A549 treated with Mapracorat at 1 μM for 4 hours (cell line): ENCODE results near the gene CITED2. TPM values are rescaled to one million over a fixed set of nuclear protein-coding genes. Genes with fewer than 3 reads are reported as not detected.

Experiments used
- total RNA-seq: library from RNA; stranded (reverse); fragments of 200-300 nt; extraction: Qiagen RNA extraction; gene quantifications from 5 replicates; pipeline ENCODE4 v1.2.3, GENCODE V29; 2022

The CITED2 gene, protein sequence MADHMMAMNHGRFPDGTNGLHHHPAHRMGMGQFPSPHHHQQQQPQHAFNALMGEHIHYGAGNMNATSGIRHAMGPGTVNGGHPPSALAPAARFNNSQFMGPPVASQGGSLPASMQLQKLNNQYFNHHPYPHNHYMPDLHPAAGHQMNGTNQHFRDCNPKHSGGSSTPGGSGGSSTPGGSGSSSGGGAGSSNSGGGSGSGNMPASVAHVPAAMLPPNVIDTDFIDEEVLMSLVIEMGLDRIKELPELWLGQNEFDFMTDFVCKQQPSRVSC
- 21.5 to 34.3 TPM (median 33.0 TPM) in 5 replicates for total RNA-seq

DNA sequence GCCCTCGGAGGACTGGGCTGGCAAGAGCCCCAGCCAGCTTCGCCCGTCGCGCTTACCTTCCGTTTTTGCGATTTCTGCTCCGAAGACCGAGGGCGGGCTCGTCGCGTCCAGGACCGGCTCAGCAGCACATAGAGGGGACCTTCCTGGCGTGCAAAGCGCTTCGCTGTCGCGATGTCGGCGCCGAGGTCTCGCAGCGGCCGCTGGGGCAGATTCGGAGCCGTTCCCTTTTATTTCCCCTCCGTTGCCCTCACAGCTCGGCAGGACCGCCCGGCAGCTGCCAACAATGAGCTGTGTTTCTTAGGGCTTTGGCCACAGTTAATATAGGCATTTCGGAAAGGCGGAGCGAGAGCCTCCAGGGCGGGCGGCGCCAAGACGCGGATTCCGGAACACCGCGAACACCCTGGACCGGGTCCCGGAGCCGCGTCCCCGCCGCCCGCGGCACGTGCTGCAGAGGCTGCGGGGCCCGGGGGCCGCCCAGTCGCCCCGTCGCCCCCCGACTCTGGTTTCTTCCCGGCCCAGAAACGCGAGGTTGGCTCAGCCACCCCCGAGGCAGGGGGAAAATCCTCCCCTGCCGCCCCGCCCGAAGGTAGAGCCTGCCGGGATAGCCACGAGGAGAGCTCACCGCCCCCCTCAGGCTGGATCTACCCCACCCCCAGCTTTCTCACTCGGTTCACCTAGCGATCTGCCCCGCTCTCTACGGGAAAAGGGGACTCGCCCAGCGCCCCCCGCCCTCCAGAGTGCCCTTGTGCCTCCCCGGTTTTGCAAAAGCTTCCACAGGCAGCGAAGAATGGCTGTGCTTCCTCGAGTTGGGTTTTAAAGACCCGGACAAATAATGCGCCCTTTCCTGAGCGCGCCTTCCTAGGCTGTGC is at the start of gene CITED2:
TSS of gene CITED2 (minus strand) at position 292 of the 869 bp plus-strand sequence. CDS start 704 bp downstream, outside the sequence.

Other genes with a start within 250 kb of the CITED2 start
- gene HECA, start 239.6 kb downstream of the CITED2 start, total RNA-seq: 1.3 to 2.1 TPM (median 1.9 TPM) in 5 replicates
- gene TXLNB, start 82.7 kb downstream of the CITED2 start, total RNA-seq: not detected in 5 replicates